A673 (cell line): ENCODE measurements around the gene CABYR. TPM values are rescaled to one million over a fixed set of nuclear protein-coding genes. Genes with fewer than 3 reads are reported as not detected.

Experiments
- BruUV-seq: library from RNA; stranded (reverse); fragments of 400-500 nt; replicated peaks from 2 replicates; lab custom pipeline; 2021; lab: Mats Ljungman, UMichigan
- CTCF ChIA-PET: fragments of 300-600 bp; sonication (Branson Sonifier 250); formaldehyde crosslinking; loops from one replicate; lab custom pipeline; 2022; ENCODE audit warnings: antibody characterized with exemption; lab: Charles Lee
- POLR2A ChIA-PET: fragments of 300-600 bp; sonication (Branson Sonifier 250); formaldehyde crosslinking; loops from one replicate; lab custom pipeline; 2022; ENCODE audit warnings: antibody characterized with exemption; ENCODE audit not compliant: low non-redundant PET; lab: Charles Lee
- DNase-seq: peaks from one replicate; pipeline ENCODE4 v3.0.0-alpha.2; 2015; ENCODE audit warnings: low spot score
- H3K27ac ChIP-seq: fragments of 200-600 bp; sonication (generic); 2 replicates; pipeline ENCODE4 v1.5.1; 2016; ENCODE audit warnings: mixed run types, low read depth, mild to moderate bottlenecking, mixed read lengths, antibody characterized with exemption, low read length; ENCODE audit not compliant: poor library complexity, severe bottlenecking
- H3K27me3 ChIP-seq: fragments of 200-600 bp; sonication (generic); replicated peaks from 2 replicates; pipeline ENCODE4 v1.6.1; 2017; ENCODE audit warnings: mixed run types, low read depth, mild to moderate bottlenecking, mixed read lengths, antibody characterized with exemption, low read length; ENCODE audit not compliant: insufficient read depth, poor library complexity
- H3K36me3 ChIP-seq: fragments of 200-600 bp; sonication (generic); 2 replicates; pipeline ENCODE4 v1.6.1; 2016; ENCODE audit warnings: mixed run types, mild to moderate bottlenecking, mixed read lengths, antibody characterized with exemption, low read length; ENCODE audit not compliant: insufficient read depth, poor library complexity, severe bottlenecking
- H3K4me1 ChIP-seq: fragments of 200-600 bp; sonication (generic); 2 replicates; pipeline ENCODE4 v1.6.1; 2017; ENCODE audit warnings: mixed run types, mild to moderate bottlenecking, mixed read lengths, antibody characterized with exemption, low read length; ENCODE audit not compliant: insufficient read depth, poor library complexity, severe bottlenecking
- H3K4me3 ChIP-seq: fragments of 200-600 bp; sonication (generic); 2 replicates; pipeline ENCODE4 v1.5.1; 2016; ENCODE audit warnings: low read depth, mixed run types, mild to moderate bottlenecking, mixed read lengths, low read length; ENCODE audit not compliant: poor library complexity, severe bottlenecking
- H3K9me3 ChIP-seq: fragments of 200-600 bp; sonication (generic); 2 replicates; pipeline ENCODE4 v1.6.1; 2016; ENCODE audit warnings: mixed run types, low read depth, mild to moderate bottlenecking, mixed read lengths, antibody characterized with exemption, low read length; ENCODE audit not compliant: poor library complexity, severe bottlenecking
- CTCF ChIP-seq: fragments of 300-800, 200-600 bp; sonication (generic); conservative IDR thresholded peaks from 2 replicates; pipeline ENCODE4 v1.5.1; 2017; ENCODE audit warnings: low read depth, mild to moderate bottlenecking, antibody characterized with exemption, low read length, moderate library complexity, mixed read lengths
- EZH2 ChIP-seq: fragments of 200-600 bp; sonication (generic); IDR thresholded peaks from 2 replicates; pipeline ENCODE4 v1.6.1; 2017; ENCODE audit warnings: borderline replicate concordance, low read depth, mild to moderate bottlenecking, mixed read lengths, antibody characterized with exemption, low read length; ENCODE audit not compliant: poor library complexity, severe bottlenecking
- intact Hi-C: fragments of 100-400 bp; cut with micrococcal nuclease; formaldehyde crosslinking; loops from one replicate; pipeline ENCODE4 v1.10.0; 2022; ENCODE audit not compliant: unreplicated experiment
- total RNA-seq: library from RNA; stranded (reverse); gene quantifications from 2 replicates; pipeline ENCODE4 v1.2.3, GENCODE V29; 2021

Gene CABYR
- total RNA-seq, 1 experiment from 2014 or later: 7.9 TPM

- DNase-seq: no peak
- H3K4me3 ChIP-seq: no peak overlapping the region
- no peaks in the 10 kb centered on the region for H3K4me1 ChIP-seq
- no peak overlapping the region for H3K27ac ChIP-seq
- ChIA-PET POLR2A (no interaction called here), CTCF (interaction anchor here (1.3 kb wide), 1 partner anchor 14 kb away, joined by 6 read pairs; no protein-coding TSS in a partner anchor)
- no peaks in the 10 kb centered on the region for H3K9me3 ChIP-seq
- H3K36me3 ChIP-seq: no peaks in the 10 kb centered on the region
- BruUV-seq: no TSS peak
- intact Hi-C loops: no loop called here
- no peaks in the 10 kb centered on the region for H3K27me3 ChIP-seq
- TF ChIP-seq EZH2: no peak
- TF ChIP-seq CTCF: no peak
Measured at GRCh38 chr18:24190590-24190989, 51.7 kb downstream of the CABYR start.

GRCh38 chr18:24195296-24196053, 56.6 kb downstream of the CABYR start:
- no peak for DNase-seq
- no peak overlapping the region for H3K4me3 ChIP-seq
- no peak for TF ChIP-seq EZH2
- TF ChIP-seq CTCF: no peak
- no peaks in the 10 kb centered on the region for H3K9me3 ChIP-seq
- H3K27me3 ChIP-seq: no peaks in the 10 kb centered on the region
- no TSS peak for BruUV-seq
- H3K4me1 ChIP-seq: no peaks in the 10 kb centered on the region
- H3K27ac ChIP-seq: no peak overlapping the region
- intact Hi-C loops: no loop called here
- ChIA-PET POLR2A (no interaction called here), CTCF (no interaction called here)
- no peaks in the 10 kb centered on the region for H3K36me3 ChIP-seq

- BruUV-seq: no TSS peak
- CTCF ChIA-PET: no interaction called here
- Histone ChIP-seq H3K9me3 (no peaks in the 10 kb centered on the region), H3K4me1 (no peaks in the 10 kb centered on the region), H3K27me3 (no peaks in the 10 kb centered on the region), H3K27ac (no peak overlapping the region), H3K4me3 (no peak overlapping the region), H3K36me3 (no peaks in the 10 kb centered on the region)
- no peak for DNase-seq
- POLR2A ChIA-PET: no interaction called here
- no peak for TF ChIP-seq EZH2
- no peak for TF ChIP-seq CTCF
- intact Hi-C loops: no loop called here
Measured at GRCh38 chr18:24196764-24197163, 57.9 kb downstream of the CABYR start.
